Gastrocnemius medialis (tissue), 4 donors: ENCODE data around the gene CLTRN. TPM values are rescaled to one million over a fixed set of nuclear protein-coding genes. Genes with fewer than 3 reads are reported as not detected.

Source experiments
- ATAC-seq, 2 donors: fragments of 150-250 bp; one replicate each; pipeline ENCODE4 v1.9.1; 2016
- DNase-seq, 2 donors: peaks; one replicate each; pipeline ENCODE4 v3.0.0-alpha.2; 2019
- H3K27ac ChIP-seq, 4 donors: fragments of 200-600 bp; sonication (generic); 1 replicate in 1 of 4; 2 replicates in 3 of 4; pipeline ENCODE4 v1.5.1; 2016 to 2018; ENCODE audit warnings: mild to moderate bottlenecking in 2 of 4, moderate library complexity in 1 of 4
- H3K27me3 ChIP-seq, 3 donors: fragments of 200-600 bp; sonication (generic) in 2 of 3; 1 replicate in 1 of 3; 2 replicates in 2 of 3; pipeline versions ENCODE4 v1.5.1 to v1.6.0; 2016 to 2019; ENCODE audit warnings: mild to moderate bottlenecking in 1 of 3, moderate library complexity in 1 of 3
- H3K36me3 ChIP-seq, 2 donors: fragments of 200-600 bp; sonication (generic) in 1 of 2; one replicate each; pipeline ENCODE4 v1.5.1; 2017 to 2018
- H3K4me1 ChIP-seq, 2 donors: fragments of 200-600 bp; sonication (generic) in 1 of 2; one replicate each; pipeline ENCODE4 v1.5.1; 2016 to 2017; ENCODE audit warnings: mild to moderate bottlenecking in 2 of 2
- H3K4me3 ChIP-seq, 4 donors: fragments of 200-600 bp; sonication (generic) in 3 of 4; 1 replicate in 1 of 4; 2 replicates in 3 of 4; pipeline ENCODE4 v1.5.1; 2016 to 2019; ENCODE audit warnings: mild to moderate bottlenecking in 2 of 4
- H3K9me3 ChIP-seq, 3 donors: fragments of 200-600 bp; sonication (generic) in 2 of 3; 1 replicate in 1 of 3; 2 replicates in 2 of 3; pipeline ENCODE4 v1.5.1; 2016 to 2019
- POLR2A ChIP-seq, 2 donors: fragments of 450-650 bp; IDR thresholded peaks; one replicate each; pipeline ENCODE4 v1.6.1; 2017; ENCODE audit warnings: antibody characterized with exemption in 2 of 2, mild to moderate bottlenecking in 2 of 2, moderate library complexity in 2 of 2
- in situ Hi-C, 4 donors: fragments of 200-750 bp; cut with MboI; loops; one replicate each; pipeline versions ENCODE4 v1.15.0 to v1.8.0; 2017; ENCODE audit warnings: low sequenced_read_pairs in 4 of 4
- intact Hi-C: fragments of 100-400 bp; cut with DNase I; formaldehyde crosslinking; loops from one replicate; pipeline ENCODE4 v1.15.1; 2023; ENCODE audit warnings: low total_unique reads
- total RNA-seq, 4 donors: library from RNA; depleted of rRNA; stranded (reverse); fragments of >200 nt; gene quantifications; one replicate each; pipeline versions ENCODE4 v1.1.0 to v1.2.3, GENCODE V29; 2016
- TF ChIP-seq, protein P1 (sequence below), 5 experiments: fragments of 450-650 bp in 3 of 5; fragments of 200-600 bp in 2 of 5; sonication (generic) in 2 of 5; IDR thresholded peaks in 4 of 5; conservative IDR thresholded peaks in 1 of 5; 1 replicate in 4 of 5; 2 replicates in 1 of 5; pipeline ENCODE4 v1.5.1; 2016 to 2019; ENCODE audit warnings: antibody characterized with exemption in 5 of 5, mild to moderate bottlenecking in 3 of 5, moderate library complexity in 3 of 5

The CLTRN gene
- total RNA-seq, 4 donors from 2014 or later, result 0.26 TPM; not detected in 3

DNA sequence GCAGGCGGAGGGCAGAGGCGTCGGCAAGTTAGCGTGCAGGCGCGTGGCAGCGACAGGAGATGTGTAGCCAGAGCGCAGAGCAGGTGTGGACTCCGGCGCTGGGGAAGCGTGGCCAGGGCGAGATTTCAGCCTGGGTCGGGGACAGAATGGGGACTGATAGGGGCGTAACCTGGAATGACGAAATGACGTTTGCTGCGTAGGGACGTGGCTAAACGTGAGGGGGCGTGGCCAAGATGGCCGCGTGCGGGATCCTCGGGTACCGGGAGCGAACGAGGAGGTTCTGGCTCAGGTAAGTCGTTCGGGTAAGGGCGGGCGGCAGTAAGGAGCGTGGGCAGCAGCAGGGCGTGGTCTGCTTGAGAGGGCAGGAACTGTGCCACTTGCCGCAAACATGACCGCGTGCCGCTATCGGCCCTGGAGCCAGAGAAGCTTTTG lies 10.9 kb upstream of the CLTRN start:
- H3K36me3 ChIP-seq, result no peaks in the 10 kb centered on the region
- H3K27me3 ChIP-seq, result no peaks in the 10 kb centered on the region
- in situ Hi-C loops (loop anchor here in 2 of 4 donors (10.0 to 25.0 kb wide), 2 partner anchors 181 to 1037 kb away; partner anchors contain the start of genes CTPS2 (in 2 of the 2), SYAP1 (in 2 of the 2) and PIR (in 1 of the 2)), intact Hi-C loops (loop anchor here (1.0 to 10.0 kb wide), 6 partner anchors 62 to 1111 kb away; partner anchors contain the start of genes AP1S2, CA5B, CTPS2 and PIGA)
- H3K4me3 ChIP-seq, result peak overlapping the region; percentile 74 to 85 (median 80)
- TF ChIP-seq POLR2A (IDR thresholded peaks at IDR 0.05), result peak; percentile 40 to 51
- TF ChIP-seq, protein P1, sequence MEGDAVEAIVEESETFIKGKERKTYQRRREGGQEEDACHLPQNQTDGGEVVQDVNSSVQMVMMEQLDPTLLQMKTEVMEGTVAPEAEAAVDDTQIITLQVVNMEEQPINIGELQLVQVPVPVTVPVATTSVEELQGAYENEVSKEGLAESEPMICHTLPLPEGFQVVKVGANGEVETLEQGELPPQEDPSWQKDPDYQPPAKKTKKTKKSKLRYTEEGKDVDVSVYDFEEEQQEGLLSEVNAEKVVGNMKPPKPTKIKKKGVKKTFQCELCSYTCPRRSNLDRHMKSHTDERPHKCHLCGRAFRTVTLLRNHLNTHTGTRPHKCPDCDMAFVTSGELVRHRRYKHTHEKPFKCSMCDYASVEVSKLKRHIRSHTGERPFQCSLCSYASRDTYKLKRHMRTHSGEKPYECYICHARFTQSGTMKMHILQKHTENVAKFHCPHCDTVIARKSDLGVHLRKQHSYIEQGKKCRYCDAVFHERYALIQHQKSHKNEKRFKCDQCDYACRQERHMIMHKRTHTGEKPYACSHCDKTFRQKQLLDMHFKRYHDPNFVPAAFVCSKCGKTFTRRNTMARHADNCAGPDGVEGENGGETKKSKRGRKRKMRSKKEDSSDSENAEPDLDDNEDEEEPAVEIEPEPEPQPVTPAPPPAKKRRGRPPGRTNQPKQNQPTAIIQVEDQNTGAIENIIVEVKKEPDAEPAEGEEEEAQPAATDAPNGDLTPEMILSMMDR (IDR thresholded peaks at IDR 0.05 in 4 of 5, conservative IDR thresholded peaks at IDR 0.05 in 1 of 5), result no peak
- peak overlapping the region; percentile 93 to 97 (median 96) for H3K27ac ChIP-seq
- H3K4me1 ChIP-seq, result peaks cover 9 to 21% of the 10 kb centered on the region in 2 donors
- ATAC-seq (peak; percentile 81), DNase-seq (peak; percentile 54 to 68)
- no peaks in the 10 kb centered on the region for H3K9me3 ChIP-seq

DNA sequence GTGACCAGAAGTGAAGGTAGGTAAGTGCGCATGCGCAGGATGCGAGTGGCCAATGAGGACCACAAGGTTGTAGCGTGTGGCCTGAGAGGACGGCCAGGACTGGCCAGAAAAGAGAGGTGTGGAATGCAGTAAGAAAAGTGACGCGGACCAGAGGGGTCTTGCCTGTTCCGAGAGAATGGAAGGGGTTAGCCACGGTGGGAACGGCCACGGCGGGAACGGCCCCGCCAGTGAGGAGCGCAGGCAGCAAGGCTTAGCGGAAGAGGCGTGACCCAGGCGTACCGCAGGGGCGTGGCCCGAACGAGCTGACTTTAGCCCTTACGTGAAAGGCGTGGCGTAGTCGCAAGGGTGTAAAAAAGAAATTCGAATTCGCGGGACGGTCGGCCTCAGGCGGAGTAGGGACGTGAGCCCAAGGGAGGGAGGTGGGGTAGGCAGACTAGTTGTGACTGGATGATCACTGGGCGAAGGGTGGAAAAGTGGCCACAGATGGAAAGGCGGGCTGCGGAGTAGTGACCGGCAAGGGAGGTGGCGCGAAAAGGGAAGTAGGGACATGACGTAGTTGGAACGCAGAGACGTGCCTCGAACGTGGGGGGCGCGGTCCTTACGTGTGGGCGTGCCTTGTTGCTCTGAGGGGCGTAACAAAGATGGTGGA lies 10.4 kb upstream of the CLTRN start:
- H3K4me1 ChIP-seq, result peaks cover 9 to 21% of the 10 kb centered on the region in 2 donors
- peak; percentile 63 to 82 for TF ChIP-seq POLR2A (IDR thresholded peaks at IDR 0.05)
- TF ChIP-seq, protein P1 (IDR thresholded peaks at IDR 0.05 in 4 of 5, conservative IDR thresholded peaks at IDR 0.05 in 1 of 5), result no peak
- no peaks in the 10 kb centered on the region for H3K36me3 ChIP-seq
- peak overlapping the region; percentile 74 to 85 (median 80) for H3K4me3 ChIP-seq
- H3K9me3 ChIP-seq, result no peaks in the 10 kb centered on the region
- in situ Hi-C loops (loop anchor here in 3 of 4 donors (10.0 to 25.0 kb wide), 3 partner anchors 180 to 1037 kb away; partner anchors contain the start of genes CTPS2 (in 2 of the 3), PIR (in 2 of the 3) and SYAP1 (in 2 of the 3)), intact Hi-C loops (loop anchor here (1.0 to 10.0 kb wide), 7 partner anchors 62 to 1112 kb away; partner anchors contain the start of genes AP1S2, CA5B, CTPS2 and PIGA)
- no peaks in the 10 kb centered on the region for H3K27me3 ChIP-seq
- peak; percentile 89 to 95 for DNase-seq
- peak overlapping the region; percentile 93 to 97 (median 96) for H3K27ac ChIP-seq
- ATAC-seq, result peak; percentile 94

DNA sequence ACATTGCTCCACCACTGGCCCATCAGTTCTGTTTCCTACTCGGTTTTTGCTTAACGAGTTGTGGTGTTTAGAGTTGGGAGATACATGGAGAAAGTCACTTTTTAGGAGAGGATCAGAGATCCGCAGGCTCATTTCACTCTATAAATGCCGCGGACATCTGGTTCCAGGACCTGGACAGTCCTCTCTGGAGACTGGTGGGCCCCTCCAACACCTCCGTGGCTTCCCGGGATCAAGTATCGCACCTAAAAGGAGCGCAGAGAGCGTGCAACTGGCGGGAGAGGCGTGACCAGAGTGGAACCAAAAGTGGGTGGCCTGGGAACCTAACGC lies 9.9 kb upstream of the CLTRN start:
- TF ChIP-seq, protein P1 (IDR thresholded peaks at IDR 0.05 in 4 of 5, conservative IDR thresholded peaks at IDR 0.05 in 1 of 5), result no peak
- TF ChIP-seq POLR2A (IDR thresholded peaks at IDR 0.05), result no peak
- ATAC-seq (no peak), DNase-seq (no peak)
- Histone ChIP-seq H3K36me3 (no peaks in the 10 kb centered on the region), H3K4me1 (peaks cover 9 to 21% of the 10 kb centered on the region in 2 donors), H3K27me3 (no peaks in the 10 kb centered on the region), H3K27ac (peak overlapping the region; percentile 93 to 97 (median 96)), H3K4me3 (peak overlapping the region; percentile 74 to 85 (median 80)), H3K9me3 (no peaks in the 10 kb centered on the region)
- in situ Hi-C loops (loop anchor here in 2 of 4 donors (10.0 to 25.0 kb wide), 2 partner anchors 180 to 187 kb away; partner anchors contain the start of gene PIR (in 2 of the 2)), intact Hi-C loops (loop anchor here (2.0 to 10.0 kb wide), 4 partner anchors 180 to 1112 kb away; partner anchors contain the start of genes CTPS2, PIR, SYAP1 and TXLNG)

DNA sequence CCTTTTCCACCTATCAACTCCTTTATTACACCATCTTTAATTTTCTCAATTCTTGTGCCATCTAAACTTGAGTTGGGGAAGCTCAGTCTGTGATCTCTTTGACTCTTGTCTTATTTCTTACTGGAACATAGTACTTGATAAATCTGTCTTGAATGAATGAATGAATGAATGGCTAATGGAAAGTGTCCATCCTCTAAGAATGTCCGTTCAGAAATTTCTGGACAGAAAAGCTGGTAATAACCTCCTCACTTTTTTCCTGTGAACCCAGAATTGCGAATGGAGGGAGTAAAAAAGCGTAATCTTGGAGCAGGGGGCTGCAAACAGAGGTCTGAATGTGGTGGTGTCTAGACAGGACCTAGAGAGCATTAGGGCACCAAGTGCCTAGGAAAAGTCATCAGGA lies 9.4 kb upstream of the CLTRN start:
- H3K27me3 ChIP-seq, result no peaks in the 10 kb centered on the region
- ATAC-seq, result no peak
- peak overlapping the region; percentile 93 to 97 (median 96) for H3K27ac ChIP-seq
- no peaks in the 10 kb centered on the region for H3K9me3 ChIP-seq
- H3K36me3 ChIP-seq, result no peaks in the 10 kb centered on the region
- peak overlapping the region; percentile 74 to 85 (median 80) for H3K4me3 ChIP-seq
- TF ChIP-seq, protein P1 (IDR thresholded peaks at IDR 0.05 in 4 of 5, conservative IDR thresholded peaks at IDR 0.05 in 1 of 5), result no peak
- no peak for TF ChIP-seq POLR2A (IDR thresholded peaks at IDR 0.05)
- H3K4me1 ChIP-seq, result peaks cover 9 to 21% of the 10 kb centered on the region in 2 donors
- intact Hi-C loops, result loop anchor here (2.0 to 10.0 kb wide), 4 partner anchors 179 to 1113 kb away; partner anchors contain the start of genes CTPS2, PIR, SYAP1 and TXLNG
- no peak for DNase-seq
- in situ Hi-C loops, result loop anchor here in 2 of 4 donors (10.0 to 25.0 kb wide), 2 partner anchors 179 to 187 kb away; partner anchors contain the start of gene PIR (in 2 of the 2)
